Esophagus squamous epithelium (tissue), 5 donors: ENCODE results near the gene TRIM32. TPM values are rescaled to one million over a fixed set of nuclear protein-coding genes. Genes with fewer than 3 reads are reported as not detected.

Experiments used
- DNase-seq: peaks from one replicate; lab custom pipeline; 2025; lab: John Stamatoyannopoulos, UW
- H3K27ac ChIP-seq, 4 donors: fragments of 200-600 bp; sonication (generic); one replicate each; pipeline ENCODE4 v1.5.1; 2016 to 2019; ENCODE audit warnings: mild to moderate bottlenecking in 1 of 4
- H3K27me3 ChIP-seq, 4 donors: fragments of 200-600 bp; sonication (generic); 1 replicate in 3 of 4; 2 replicates in 1 of 4; pipeline versions ENCODE4 v1.5.1 to v1.6.0; 2017 to 2021; ENCODE audit warnings: antibody characterized with exemption in 1 of 4
- H3K36me3 ChIP-seq, 3 donors: fragments of 200-600 bp; sonication (generic); one replicate each; pipeline ENCODE4 v1.5.1; 2016 to 2019
- H3K4me1 ChIP-seq, 3 donors: fragments of 200-600 bp; sonication (generic); one replicate each; pipeline ENCODE4 v1.5.1; 2017 to 2019
- H3K4me3 ChIP-seq, 4 donors: fragments of 200-600 bp; sonication (generic); 1 replicate in 3 of 4; 2 replicates in 1 of 4; pipeline ENCODE4 v1.5.1; 2016 to 2019; ENCODE audit warnings: mild to moderate bottlenecking in 2 of 4, moderate library complexity in 1 of 4
- H3K9me3 ChIP-seq, 3 donors: fragments of 200-600 bp; sonication (generic); one replicate each; pipeline ENCODE4 v1.5.1; 2016 to 2019
- POLR2A ChIP-seq, 4 donors: fragments of 450-650 bp; IDR thresholded peaks; one replicate each; pipeline ENCODE4 v1.6.1; 2017; ENCODE audit warnings: antibody characterized with exemption in 4 of 4, mild to moderate bottlenecking in 4 of 4, moderate library complexity in 3 of 4
- WGBS, 2 donors: methylation state at CpG; one replicate each; pipeline ENCODE4 v1.1.5; 2018; 5-methylcytosine and 5-hydroxymethylcytosine counted together
- intact Hi-C: fragments of 100-400 bp; cut with DNase I; formaldehyde crosslinking; loops from one replicate; pipeline ENCODE4 v1.15.0; 2022
- total RNA-seq, 4 donors: library from RNA; depleted of rRNA; stranded (reverse); fragments of >200 nt; gene quantifications; one replicate each; pipeline ENCODE4 v1.1.0, GENCODE V29; 2016
- TF ChIP-seq, protein P1 (sequence below), 6 experiments: fragments of 450-650 bp in 4 of 6; fragments of 200-600 bp in 2 of 6; sonication (generic) in 2 of 6; IDR thresholded peaks; one replicate each; pipeline ENCODE4 v1.5.1; 2016 to 2019; ENCODE audit warnings: antibody characterized with exemption in 6 of 6, mild to moderate bottlenecking in 4 of 6, moderate library complexity in 4 of 6
- donor health status: DM: yes; HTN: yes; CAD: no.

The TRIM32 gene
- total RNA-seq, 4 donors from 2014 or later = 7.2 to 16.4 (median 11.6) TPM

DNA sequence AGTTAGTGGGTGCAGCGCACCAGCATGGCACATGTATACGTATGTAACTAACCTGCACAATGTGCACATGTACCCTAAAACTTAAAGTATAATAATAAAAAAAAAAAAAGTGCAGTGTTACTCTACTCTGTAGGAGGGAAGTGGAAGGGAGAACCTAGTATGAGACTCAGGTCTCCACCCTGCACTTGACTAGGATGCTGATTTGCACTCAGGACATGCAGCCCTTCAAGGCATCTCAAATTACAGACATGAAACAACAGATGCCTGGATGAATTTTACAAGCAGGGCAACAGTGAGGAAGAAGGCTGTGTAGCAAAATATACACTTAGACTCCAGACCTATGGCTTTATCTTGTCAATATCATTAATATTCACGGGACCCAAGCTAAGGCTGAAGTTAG lies 16.5 kb downstream of the TRIM32 start:
- 100% methylated on average over 3 of the region's 3 CpGs for WGBS, 2 donors
- Histone ChIP-seq H3K27ac (no peak overlapping the region), H3K27me3 (no peaks in the 10 kb centered on the region), H3K36me3 (peaks cover 9 to 22% (median 10%) of the 10 kb centered on the region in 3 donors), H3K4me1 (peaks cover 0 to 25% (median 8%) of the 10 kb centered on the region in 3 donors), H3K9me3 (no peaks in the 10 kb centered on the region), H3K4me3 (no peak overlapping the region)
- TF ChIP-seq POLR2A (IDR thresholded peaks at IDR 0.05) = no peak
- TF ChIP-seq, protein P1, sequence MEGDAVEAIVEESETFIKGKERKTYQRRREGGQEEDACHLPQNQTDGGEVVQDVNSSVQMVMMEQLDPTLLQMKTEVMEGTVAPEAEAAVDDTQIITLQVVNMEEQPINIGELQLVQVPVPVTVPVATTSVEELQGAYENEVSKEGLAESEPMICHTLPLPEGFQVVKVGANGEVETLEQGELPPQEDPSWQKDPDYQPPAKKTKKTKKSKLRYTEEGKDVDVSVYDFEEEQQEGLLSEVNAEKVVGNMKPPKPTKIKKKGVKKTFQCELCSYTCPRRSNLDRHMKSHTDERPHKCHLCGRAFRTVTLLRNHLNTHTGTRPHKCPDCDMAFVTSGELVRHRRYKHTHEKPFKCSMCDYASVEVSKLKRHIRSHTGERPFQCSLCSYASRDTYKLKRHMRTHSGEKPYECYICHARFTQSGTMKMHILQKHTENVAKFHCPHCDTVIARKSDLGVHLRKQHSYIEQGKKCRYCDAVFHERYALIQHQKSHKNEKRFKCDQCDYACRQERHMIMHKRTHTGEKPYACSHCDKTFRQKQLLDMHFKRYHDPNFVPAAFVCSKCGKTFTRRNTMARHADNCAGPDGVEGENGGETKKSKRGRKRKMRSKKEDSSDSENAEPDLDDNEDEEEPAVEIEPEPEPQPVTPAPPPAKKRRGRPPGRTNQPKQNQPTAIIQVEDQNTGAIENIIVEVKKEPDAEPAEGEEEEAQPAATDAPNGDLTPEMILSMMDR (IDR thresholded peaks at IDR 0.05) = no peak
- intact Hi-C loops = no loop called here
- DNase-seq = no peak

DNA sequence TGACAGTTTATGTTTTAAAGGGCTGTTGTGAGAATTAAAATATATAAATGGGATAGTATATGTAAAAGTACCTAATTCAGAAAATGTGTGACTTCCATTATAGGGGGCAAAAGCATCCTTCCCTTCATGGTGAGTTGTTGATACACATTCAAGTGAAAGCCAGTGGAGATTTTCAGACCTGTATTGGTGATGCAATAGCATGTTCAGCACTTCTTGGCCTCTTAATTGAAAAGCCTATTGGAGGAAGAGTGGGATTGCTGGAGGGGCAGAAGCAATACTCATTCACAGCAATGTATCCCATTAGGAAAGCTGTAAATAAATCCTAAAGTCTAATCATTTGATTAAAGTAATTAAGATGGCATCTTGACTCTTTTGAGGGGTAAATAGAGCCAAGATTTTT lies 17.4 kb downstream of the TRIM32 start:
- intact Hi-C loops = no loop called here
- peaks cover 0 to 25% (median 8%) of the 10 kb centered on the region in 3 donors for H3K4me1 ChIP-seq
- H3K9me3 ChIP-seq = no peaks in the 10 kb centered on the region
- H3K36me3 ChIP-seq = peaks cover under 1 to 13% (median 2%) of the 10 kb centered on the region in 3 donors
- H3K27me3 ChIP-seq = no peaks in the 10 kb centered on the region
- H3K4me3 ChIP-seq = no peak overlapping the region
- no peak overlapping the region for H3K27ac ChIP-seq
- no peak for DNase-seq
- TF ChIP-seq POLR2A (IDR thresholded peaks at IDR 0.05) = no peak
- TF ChIP-seq, protein P1 (IDR thresholded peaks at IDR 0.05) = no peak

DNA sequence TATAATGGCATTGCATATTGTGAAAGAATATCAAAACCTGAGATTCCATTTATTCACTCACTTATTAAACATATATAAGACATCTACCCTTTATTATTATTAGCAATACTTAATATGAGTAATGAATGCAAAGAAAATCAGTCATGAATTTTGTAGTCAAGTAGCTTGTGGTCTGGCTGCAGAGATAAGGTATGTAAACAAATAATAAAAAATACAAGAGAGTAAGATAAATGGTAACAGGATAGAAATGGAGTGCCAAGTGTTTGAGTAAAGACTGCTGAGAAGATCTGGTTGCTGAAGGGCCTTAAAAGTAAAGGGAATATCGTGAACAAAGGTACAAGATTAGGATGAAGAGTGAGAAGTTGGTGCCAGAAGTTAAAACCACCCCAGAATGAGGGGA lies 18.4 kb downstream of the TRIM32 start:
- WGBS, 2 donors = 71 to 96% methylated on average over 1 of the region's 1 CpG
- intact Hi-C loops = no loop called here
- peaks cover 0 to 20% (median 8%) of the 10 kb centered on the region in 3 donors for H3K4me1 ChIP-seq

DNA sequence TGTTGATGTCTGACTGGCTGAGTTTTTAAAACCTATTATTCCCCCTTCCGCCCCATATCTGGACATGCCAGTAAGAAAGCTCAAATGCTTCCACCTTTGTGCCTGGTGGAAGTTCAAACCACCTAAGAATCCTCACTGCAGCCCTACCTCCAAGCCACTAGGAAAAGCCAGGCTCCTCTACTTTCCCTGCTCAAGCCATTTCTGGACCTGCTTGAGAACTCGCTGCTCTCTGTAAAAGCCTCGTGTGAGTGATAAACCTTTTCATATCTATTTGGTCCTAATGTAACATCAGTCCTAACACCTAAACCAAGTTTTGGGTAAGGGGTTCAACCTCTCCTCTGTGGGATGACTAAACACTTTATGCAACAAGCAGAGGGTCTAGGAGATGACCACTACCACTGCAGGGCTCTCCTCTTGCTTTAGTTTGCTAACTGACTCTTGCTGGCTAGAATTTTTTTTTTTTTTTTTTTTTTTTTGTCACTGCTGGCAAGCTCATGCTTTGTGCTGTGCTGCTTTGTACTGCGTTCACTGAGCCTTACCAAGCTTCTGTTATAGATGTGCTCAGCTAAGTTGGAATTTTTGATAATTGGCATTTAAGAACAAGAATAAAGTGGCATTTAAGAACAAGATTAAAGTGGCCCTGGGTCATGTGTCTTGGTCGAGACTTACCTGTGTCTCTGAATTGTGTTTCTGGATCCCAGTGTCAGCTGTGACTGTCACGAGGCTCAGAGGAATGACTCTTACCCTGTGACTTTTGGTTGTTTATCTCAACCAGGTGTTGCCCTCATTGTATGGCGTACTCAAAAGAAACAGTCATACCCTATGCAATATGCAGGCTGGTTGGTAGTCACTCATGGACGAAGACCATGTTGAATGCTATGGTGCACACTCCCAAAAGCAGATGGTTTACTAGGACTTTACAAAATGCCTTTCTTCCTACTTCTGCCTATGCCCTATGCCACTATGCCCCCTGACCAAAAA lies 19.5 kb downstream of the TRIM32 start:
- intact Hi-C loops = no loop called here
- no peak for DNase-seq
- no peaks in the 10 kb centered on the region for H3K36me3 ChIP-seq
- no peaks in the 10 kb centered on the region for H3K27me3 ChIP-seq
- WGBS, 2 donors = 88 to 90% methylated on average over 8 of the region's 8 CpGs
- H3K9me3 ChIP-seq = no peaks in the 10 kb centered on the region
- no peak overlapping the region for H3K4me3 ChIP-seq
- H3K4me1 ChIP-seq = peaks cover 0 to 9% (median 1%) of the 10 kb centered on the region in 3 donors
- H3K27ac ChIP-seq = no peak overlapping the region
- no peak for TF ChIP-seq POLR2A (IDR thresholded peaks at IDR 0.05)
- TF ChIP-seq, protein P1 (IDR thresholded peaks at IDR 0.05) = no peak

More for the DNA sequence above, 18.4 kb downstream of the TRIM32 start:
- no peak for DNase-seq
- H3K27me3 ChIP-seq = no peaks in the 10 kb centered on the region
- no peak overlapping the region for H3K27ac ChIP-seq
- peaks cover 0 to 3% (median 0%) of the 10 kb centered on the region in 3 donors for H3K36me3 ChIP-seq
- no peak overlapping the region for H3K4me3 ChIP-seq
- TF ChIP-seq POLR2A (IDR thresholded peaks at IDR 0.05) = no peak
- TF ChIP-seq, protein P1 (IDR thresholded peaks at IDR 0.05) = no peak
- H3K9me3 ChIP-seq = no peaks in the 10 kb centered on the region

DNA sequence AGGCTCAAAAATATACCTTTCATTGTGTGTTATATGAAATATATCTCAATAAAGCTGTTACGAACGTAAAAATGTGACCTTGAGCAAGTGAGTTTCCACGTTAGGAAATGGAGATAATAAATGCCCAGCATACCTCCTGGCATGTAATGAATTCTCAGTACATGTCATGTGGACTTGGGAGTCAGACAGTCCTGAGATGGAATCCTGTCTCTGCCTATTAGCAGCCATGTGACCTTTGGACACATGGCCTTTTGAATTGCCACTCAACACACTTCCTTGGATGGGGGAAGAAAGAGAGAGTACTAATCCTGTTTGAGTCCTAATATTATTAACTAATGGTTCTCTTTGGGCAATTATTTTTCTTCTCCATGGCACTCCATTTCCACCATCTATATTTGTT lies 25.7 kb downstream of the TRIM32 start:
- 87 to 94% methylated on average over 3 of the region's 3 CpGs for WGBS, 2 donors
- H3K9me3 ChIP-seq = no peaks in the 10 kb centered on the region

More for the DNA sequence above, 25.7 kb downstream of the TRIM32 start:
- DNase-seq = no peak
- intact Hi-C loops = no loop called here
- H3K27ac ChIP-seq = no peak overlapping the region
- TF ChIP-seq, protein P1 (IDR thresholded peaks at IDR 0.05) = no peak
- no peak for TF ChIP-seq POLR2A (IDR thresholded peaks at IDR 0.05)
- no peaks in the 10 kb centered on the region for H3K36me3 ChIP-seq
- H3K4me3 ChIP-seq = no peak overlapping the region
- H3K4me1 ChIP-seq = peaks cover 0 to 4% (median 0%) of the 10 kb centered on the region in 3 donors
- H3K27me3 ChIP-seq = no peaks in the 10 kb centered on the region
